ENCODE results near the gene C20orf202.

The C20orf202 gene

DNA sequence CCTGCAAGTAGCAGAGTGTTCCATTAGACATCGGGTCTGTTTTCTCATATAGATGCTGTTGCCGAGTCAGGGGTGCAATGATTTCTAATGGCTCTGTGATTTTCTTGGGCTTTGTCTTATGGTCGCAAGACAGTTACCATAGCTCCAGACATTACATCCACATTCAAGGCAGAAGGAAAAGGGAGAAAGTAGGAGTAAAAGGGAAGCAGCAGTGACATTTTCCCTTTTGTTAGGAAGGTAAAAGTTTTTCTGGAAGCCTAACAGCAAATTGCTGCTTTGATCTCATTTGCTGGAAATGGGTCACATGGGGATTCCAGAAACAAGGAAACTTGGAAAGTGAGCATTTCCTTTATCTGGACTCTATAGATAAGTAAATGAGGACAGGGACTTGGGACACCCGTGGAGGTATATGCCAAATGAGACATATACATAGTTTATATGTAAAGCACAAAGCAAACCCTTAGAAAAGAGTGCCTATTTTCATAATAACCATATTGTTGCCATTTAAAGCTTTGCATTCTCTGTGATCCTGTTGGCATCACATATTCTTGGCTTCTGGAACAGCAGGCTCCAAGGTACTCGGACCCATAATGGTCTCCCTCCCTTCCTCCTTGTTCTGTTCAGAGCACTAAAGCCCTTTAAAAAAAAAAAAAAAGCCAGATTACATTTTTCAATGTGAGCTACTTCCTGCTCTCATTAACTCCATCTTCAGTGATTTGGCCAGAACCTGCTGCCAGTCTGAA, at the start of gene C20orf202:
TSS of gene C20orf202 (plus strand) at position 693 of the 743 bp plus-strand sequence. CDS start 132 bp downstream, outside the sequence.
- H3K27ac ChIP-seq, result no peak within 1 kb of the TSS
- no peak for DNase-seq (ENCODE audit: low read depth, low spot score)

DNA sequence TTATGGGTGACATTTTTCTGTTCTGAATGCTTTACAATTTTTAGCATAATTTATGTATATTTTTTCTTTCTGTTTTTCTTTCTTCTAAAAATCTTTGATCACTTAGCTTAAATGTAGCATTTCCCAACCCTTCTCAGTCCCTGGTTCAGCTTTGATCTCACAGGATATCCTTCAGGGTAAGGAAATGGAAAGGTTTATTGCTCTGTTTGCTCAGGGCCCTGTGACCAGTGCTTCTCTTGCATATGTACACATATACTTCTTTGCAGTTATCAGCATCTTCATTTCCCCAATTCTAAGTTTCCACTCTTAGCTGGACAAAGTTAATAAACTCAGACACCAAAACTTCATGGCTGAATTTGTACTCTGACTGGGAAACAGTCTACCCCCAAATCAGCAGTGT, 49.0 kb upstream of the C20orf202 start:
- H3K27ac ChIP-seq, result no peak overlapping the region
- no peak for DNase-seq (ENCODE audit: low read depth, low spot score)

DNA sequence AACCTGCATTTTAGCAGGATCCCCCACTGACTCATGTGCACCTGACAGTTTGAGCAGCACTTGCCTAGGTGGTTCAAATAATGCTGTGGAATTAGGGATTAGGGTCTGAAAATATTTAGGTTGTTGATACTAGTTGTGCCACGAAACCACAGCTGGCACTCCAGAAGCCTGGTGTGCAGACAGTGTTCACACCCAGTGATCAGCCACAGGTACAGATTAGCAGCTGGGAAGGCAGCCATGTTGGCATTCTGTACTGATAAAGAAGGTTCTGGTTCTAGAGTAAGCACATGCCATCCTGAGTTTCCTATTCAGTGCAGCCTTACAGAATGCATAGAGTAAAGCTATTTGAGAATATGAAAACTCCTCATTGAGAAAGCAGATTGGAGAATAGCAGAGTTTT, 48.6 kb upstream of the C20orf202 start:
- no peak overlapping the region for H3K27ac ChIP-seq
- no peak for DNase-seq (ENCODE audit: low read depth, low spot score)

DNA sequence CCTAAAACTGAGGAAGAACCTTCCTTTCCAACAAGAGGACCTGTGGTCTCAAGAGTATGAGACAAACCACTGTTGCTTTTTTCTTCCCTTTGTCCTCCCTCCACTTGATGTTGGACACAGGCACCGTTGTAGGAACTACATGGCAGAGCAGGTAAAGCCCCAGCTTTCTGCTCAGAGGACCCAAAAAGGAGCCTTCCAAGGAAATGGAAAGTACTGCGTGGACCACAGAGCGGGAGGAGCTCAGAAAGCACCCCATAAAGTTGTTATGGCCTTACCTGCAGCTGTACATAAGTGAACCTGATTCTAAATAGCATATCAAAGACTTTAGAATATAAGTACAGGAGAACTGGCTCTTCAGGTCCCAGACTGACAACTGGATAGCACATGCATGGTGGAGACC, 47.9 kb upstream of the C20orf202 start:
- no peak for DNase-seq (ENCODE audit: low read depth, low spot score)
- H3K27ac ChIP-seq, result no peak overlapping the region

DNA sequence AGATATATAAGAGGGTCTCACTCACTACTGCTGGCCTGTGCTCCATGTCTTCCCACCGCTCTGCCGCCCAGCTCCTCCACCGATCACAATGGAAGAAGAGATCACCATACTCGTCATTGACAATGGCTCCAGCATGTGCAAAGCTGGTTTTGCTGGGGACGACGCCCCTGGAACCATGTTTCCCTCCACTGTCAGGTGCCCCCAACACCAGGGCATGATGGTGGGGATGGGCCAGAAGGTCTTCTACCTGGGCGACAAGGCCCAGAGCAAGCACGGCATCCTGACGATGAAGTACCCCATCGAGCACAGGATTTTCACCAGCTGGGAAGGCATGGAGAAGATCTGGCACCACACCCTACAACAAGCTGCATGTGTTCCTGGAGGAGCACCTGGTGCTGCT, 42.8 kb upstream of the C20orf202 start:
- H3K27ac ChIP-seq, result no peak overlapping the region
- DNase-seq (ENCODE audit: low read depth, low spot score), result no peak

DNA sequence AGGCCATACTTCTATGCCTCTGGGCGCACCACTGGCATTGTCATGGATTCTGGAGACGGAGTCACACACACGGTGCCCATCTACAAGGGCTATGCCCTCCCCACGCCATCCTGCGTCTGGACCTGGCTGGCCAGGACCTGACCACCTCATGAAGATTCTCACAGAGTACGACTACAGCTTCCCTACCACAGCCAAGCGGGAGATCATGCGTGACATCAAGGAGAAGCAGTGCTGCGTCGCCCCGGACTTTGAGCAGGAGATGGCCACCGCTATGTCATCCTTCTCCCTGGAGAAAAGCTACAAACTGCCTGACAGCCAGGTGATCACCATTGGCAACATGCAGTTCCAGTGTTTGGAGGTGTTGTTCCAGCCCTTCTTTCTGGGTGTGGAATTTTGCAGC, 42.3 kb upstream of the C20orf202 start:
- no peak overlapping the region for H3K27ac ChIP-seq
- no peak for DNase-seq (ENCODE audit: low read depth, low spot score)

DNA sequence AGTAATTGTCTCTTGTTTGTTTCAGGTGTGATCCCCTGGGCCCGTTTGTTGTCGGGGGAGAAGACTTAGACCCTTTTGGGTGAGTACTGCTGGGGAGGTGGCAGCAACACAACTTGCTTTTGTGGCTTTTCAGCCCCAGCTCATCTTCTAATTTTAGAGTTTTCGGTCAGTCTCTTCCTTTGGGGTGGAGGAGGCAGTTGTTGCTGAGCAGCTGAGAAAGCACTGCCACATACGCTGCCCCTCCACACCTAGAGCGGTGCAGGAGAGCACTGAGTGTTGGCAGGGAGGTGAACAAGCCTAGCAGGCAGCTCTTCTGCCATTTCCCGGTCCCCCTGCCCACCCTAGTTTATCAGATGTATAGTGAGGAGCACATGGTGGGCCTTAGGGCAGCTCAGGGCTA, 40.1 kb upstream of the C20orf202 start:
- H3K27ac ChIP-seq, result no peak overlapping the region
- DNase-seq (ENCODE audit: low read depth, low spot score), result no peak

DNA sequence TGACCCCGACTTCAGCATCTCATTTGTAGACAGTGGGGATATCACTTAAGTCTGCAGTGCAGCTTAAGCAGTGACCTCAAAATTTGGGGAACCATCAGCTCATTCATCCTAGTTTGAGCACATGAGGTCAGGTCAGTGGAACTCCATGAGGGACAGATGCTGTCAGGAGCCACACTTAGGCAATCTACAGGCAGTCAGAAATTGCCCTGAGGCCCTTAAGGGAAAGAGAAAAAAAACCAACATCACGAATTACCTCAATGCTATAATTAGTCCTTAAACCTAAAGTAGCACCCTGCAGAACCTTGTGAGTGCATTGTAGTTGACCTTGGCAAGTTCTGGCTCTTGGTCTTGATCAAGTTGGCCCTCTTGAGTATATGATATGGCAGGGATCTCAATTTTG, 39.6 kb upstream of the C20orf202 start:
- DNase-seq (ENCODE audit: low read depth, low spot score), result no peak
- no peak overlapping the region for H3K27ac ChIP-seq

DNA sequence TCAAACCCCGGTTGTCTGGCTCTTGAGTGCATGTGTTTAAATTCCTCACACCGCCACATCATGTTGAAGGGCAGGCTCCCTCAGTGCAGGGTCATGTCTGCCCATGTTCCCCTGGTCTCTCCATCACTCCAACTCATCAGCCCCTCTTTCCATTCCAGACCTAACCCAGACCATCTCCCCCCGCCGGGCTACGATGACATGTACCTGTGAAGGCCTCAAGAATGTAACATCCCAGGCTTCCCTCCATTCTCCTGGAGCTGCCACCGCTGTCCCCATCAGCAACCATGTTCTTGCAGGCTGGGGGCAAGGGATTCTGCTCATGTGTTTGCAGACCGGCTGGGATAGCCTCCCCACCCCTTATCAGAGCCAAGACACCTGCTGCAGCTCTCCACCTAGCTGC, 38.4 kb upstream of the C20orf202 start:
- DNase-seq (ENCODE audit: low read depth, low spot score), result no peak
- H3K27ac ChIP-seq, result no peak overlapping the region

DNA sequence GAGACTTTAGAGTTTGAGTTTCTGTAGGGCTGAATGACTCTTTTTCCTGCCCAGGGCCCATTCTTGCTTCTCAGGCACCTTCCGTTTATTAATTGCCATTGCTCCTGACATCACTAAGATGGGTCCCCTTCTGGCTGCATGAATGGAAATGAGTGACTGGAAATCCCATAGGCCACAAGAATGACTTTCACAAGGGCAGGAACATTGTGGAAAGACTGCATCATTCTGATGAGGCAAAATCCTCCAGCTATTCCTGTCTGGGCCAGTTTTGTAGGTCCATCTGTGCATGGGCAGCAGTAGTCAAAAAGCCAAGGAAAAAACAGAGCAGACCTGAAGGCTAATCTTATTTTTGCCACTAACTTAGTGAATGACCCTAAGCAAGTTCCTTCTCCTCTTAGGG, 37.7 kb upstream of the C20orf202 start:
- no peak for DNase-seq (ENCODE audit: low read depth, low spot score)
- H3K27ac ChIP-seq, result no peak overlapping the region

DNA sequence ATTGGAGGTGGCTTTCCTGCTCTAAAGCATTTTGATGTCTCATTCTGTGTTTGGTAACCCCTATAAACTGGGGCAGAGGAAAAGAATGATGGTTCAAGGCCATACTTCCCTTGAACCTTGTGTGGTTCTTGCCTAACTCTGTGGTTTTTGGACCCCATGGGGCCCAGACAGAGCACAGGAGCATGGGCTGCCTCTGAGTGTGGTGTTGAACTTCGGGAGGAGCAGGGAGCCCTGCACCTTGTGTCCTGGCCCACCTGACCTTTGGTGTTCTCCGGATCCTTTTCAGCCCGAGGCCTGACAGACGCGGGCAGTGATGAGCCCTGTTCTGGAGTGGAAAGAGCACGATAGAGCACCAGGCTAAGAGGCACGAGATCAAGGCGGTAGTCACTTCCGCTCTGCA, 37.3 kb upstream of the C20orf202 start:
- H3K27ac ChIP-seq, result no peak overlapping the region
- DNase-seq (ENCODE audit: low read depth, low spot score), result no peak

DNA sequence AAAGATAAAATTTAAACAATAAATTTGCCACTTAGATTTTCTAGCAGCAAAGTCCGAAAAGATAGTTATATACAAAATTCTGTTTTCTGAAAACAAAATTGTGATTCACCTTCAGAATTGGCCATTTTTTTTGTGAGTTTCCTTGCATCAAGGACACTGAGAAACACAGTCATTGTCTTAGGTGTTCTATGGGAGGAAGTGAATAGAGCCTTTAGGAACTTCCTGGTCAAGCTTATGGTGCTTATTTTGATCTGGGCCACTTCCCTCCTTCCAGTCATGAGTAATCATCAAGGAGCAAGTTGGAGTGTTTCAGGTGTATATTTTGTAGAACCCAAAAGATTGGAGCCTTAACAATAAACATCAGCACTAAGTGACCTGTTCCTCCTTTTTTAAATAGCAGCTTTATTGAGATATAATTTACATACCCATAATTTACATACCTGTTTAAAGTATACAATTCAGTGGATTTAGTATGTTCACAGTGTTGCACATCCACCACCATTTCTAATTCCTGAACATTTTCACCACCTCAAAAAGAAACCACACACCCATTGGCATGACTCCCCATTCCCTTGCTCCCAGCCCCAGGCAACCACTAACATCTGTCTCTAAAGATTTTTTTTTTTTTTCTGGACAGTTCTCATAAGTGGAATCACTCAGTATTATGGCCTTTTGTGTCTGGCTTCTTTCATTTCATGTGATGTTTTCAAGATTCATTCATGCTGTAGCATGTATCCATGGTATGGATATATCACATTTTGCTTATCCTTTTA, 36.1 kb upstream of the C20orf202 start:
- no peak overlapping the region for H3K27ac ChIP-seq
- DNase-seq (ENCODE audit: low read depth, low spot score), result no peak

DNA sequence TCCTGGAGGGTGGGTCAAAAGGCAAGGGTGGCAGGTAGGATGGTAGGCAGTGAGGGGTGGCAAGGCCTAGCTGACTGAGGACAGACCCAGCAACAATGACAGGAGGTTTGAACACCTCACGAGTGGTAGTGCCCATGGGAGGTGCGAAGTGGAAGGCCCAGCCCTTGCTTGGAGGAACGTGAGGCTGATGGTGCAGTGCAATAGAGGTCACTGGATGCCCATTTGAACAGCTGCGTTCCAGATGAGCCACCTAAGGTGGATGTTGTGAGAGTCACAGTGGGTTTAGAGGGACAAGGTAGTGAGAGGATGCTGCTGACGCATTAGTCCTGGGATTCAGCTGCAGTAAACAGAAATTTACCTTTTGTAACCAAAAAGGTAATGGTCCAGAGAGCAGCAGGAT, 34.0 kb upstream of the C20orf202 start:
- no peak overlapping the region for H3K27ac ChIP-seq
- no peak for DNase-seq (ENCODE audit: low read depth, low spot score)

DNA sequence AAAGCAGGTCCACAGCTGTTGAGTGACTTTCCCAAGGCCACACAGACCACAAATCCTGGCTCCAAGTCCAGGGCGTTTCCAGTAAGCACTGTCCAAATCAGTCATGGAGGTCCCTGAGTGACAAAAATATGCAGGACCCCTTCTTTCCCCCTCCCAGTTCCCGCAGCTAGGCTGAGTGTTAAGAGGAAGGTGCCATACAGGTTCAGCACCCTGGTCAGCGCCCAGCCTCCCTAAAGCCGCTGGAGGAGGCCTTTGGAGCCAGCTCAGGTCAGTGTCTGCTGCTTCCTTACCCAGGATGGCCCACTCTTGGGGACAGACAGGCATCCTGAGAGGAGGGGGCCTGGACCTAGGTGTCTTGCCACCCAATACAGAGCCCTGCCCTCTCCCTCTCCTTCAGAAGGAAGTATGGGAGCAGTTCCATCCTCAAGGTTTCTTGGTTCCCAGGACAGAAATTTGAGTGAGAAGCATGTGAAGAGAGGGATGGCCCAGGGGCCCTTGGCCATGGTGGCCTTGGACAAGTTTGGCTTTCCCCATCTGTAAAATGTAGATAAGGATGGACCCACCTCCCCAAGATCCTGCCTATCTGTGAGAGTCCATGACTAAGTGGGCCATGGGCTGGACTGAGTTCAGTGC, 31.7 kb upstream of the C20orf202 start:
- H3K27ac ChIP-seq, result no peak overlapping the region
- no peak for DNase-seq (ENCODE audit: low read depth, low spot score)

DNA sequence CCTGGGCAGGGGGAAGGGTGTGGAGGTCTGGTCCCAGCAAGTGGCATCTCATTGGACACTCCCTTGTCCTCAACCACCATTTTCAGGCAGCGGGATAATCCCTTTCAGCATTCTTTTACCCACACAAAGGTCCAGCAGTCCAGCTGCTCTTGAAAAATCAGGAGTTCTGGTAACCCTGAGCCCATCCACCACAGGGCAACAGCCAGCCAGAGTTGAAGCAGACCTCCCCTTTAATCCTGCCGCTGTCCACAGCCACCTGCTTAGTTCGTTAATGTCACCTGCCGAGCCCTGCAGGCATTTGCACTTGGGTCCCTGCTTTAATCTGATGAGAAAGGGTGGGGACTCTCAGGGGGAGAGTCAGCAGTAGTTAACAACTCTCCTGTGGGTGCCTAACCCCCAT, 29.6 kb upstream of the C20orf202 start:
- DNase-seq (ENCODE audit: low read depth, low spot score), result no peak
- no peak overlapping the region for H3K27ac ChIP-seq

DNA sequence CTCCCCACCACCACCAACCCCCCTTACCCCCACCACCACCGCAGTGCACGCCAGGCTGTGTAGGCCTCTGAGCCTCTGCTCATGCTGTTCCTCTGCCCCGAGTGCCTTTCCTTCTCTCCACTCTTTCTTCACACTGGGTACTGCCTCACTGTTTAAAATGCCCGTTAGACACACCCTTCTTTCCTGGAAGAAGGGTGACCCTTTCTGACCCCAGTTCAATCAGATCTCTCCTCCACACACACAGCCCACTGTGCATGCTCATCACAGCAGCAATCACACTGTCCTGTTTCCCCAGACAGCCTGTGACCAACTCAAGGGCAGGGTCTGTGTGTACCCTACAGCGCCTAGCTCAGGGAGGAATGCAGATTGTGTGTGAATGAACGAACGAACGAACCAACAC, 28.5 kb upstream of the C20orf202 start:
- no peak overlapping the region for H3K27ac ChIP-seq
- no peak for DNase-seq (ENCODE audit: low read depth, low spot score)

DNA sequence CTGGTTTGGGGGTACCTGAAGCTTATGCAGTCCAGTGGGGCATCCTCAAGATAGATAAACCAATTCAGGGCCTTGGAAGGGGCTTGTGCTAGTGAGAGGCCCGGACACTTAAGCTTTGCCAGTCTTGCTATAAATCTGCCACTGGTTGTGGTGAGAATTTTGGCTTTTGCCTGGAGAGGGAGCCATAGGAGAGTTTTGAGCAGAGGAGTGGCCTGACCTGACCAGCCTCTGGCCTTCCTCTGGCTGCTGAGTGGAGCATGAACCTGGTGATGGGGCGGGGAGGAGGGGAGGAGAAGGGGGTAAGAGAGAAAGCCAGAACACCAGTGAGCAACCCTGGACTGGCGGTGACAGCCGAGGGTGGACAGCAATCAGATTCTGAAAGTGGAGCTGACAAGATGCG, 25.6 kb upstream of the C20orf202 start:
- no peak for DNase-seq (ENCODE audit: low read depth, low spot score)

DNA sequence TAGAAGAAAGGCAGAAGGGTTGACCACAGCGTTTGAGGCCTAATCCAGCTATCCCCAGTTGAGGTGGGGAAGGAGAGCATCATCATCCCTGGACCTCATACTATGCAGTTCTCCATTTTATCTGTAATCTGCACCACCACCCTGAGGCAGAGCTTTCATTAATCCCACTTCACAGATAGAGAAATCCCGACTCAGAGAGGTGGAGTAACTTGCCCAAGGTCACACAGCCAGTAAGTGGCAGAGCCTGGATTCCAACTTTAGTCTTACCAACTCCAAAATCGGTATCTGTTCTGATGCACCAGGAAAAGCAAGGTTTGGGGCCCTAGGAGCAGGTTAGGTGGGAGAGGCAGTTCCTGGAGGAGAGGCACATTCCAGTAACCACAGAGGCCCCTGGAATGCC, 25.2 kb upstream of the C20orf202 start:
- DNase-seq (ENCODE audit: low read depth, low spot score), result no peak
- no peak overlapping the region for H3K27ac ChIP-seq

More for the DNA sequence above, 25.6 kb upstream of the C20orf202 start:
- H3K27ac ChIP-seq, result no peak overlapping the region

DNA sequence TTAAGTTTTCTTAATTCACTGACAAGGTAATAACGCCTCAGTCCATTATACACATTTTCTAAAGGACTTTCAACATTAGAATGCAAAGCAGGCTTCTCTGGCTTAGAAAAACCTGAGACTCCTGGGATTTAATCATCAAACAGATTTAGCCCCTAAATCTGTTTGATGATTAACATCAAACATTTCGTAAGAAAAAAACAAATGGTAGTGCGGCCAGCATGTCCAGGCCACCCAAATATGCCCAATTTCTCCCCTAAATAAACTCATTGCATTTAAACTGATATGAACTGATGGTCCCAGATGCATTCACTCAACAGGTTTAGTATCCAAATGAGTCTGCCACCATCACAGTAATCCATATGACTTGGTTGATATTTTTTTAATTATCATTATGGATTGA, 24.6 kb upstream of the C20orf202 start:
- no peak for DNase-seq (ENCODE audit: low read depth, low spot score)
- no peak overlapping the region for H3K27ac ChIP-seq

DNA sequence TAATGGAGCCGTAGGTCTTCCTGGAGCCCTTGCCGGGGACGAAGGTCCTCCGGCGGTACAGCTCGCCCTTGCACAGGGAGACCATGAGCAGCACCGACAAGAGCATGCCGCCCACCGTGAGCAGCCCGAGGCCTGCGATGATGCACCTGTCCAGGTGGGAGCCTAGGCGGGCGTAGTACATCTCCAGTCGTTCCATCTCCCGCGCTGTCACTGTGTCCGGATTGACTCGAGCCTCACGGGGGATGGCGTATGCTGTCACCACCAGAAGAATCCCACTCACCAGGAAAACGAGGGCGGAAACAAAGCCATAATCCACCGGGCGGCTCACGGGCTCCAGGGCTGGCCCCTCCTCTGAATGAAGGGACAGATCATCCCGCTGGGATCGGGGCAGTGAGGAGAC, 22.3 kb upstream of the C20orf202 start:
- H3K27ac ChIP-seq, result no peak overlapping the region
- DNase-seq (ENCODE audit: low read depth, low spot score), result no peak

DNA sequence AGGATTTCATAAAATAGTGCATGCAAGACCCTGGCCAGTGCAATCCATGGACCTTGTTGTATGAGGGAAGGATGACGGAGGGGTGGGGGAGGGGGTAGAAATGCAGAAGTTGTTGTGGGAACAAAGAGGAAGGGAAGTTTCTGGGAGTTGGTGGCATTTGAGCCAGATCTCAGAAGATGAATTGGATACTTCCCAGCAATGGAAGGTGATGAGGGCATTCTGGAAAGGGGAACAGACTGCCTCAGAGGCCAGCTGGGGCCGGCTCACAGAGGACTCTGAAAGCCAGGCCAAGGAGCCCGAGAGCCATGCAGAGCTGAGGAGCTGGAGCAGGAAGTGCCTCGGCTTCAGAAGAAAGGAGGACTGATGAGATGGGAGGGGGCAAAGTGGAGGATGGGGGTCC, 21.1 kb upstream of the C20orf202 start:
- DNase-seq (ENCODE audit: low read depth, low spot score), result no peak
- no peak overlapping the region for H3K27ac ChIP-seq
